ENCODE results near the gene CITED4. TPM values are rescaled to one million over a fixed set of nuclear protein-coding genes. Genes with fewer than 3 reads are reported as not detected.

CITED4 gene
- total RNA-seq, 1 experiment from 2014 or later = 9.5 TPM

DNA sequence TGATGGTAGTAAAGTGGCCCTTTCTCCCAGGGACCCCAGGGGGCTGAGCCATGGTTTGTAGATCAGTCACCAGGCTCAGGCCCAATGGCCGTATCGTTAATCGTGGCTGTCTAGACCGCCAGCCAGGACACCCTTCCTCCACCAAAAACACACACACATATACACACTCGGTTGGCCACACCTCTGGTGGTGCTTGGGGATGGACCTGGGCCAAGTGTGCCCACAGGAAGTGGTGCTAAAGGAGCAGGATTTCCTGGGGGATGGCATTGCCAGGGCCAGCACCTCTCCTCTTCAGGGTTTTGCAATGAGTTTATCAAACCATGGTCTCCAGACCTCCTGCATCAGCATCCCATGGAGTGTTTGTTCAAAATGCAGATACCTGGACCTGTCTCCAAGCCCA lies 36.2 kb downstream of the CITED4 start:
- Histone ChIP-seq H3T11ph (ENCODE audit: low read length) (no peak overlapping the region), H3K27me3 (ENCODE audit: insufficient read depth, low read length) (no peaks in the 10 kb centered on the region), H2BK20ac (ENCODE audit: low read depth, low read length, poor library complexity, severe bottlenecking) (no peak overlapping the region), H3K79me2 (ENCODE audit: insufficient read depth, low read length) (no peaks in the 10 kb centered on the region), H2BK15ac (ENCODE audit: low read depth, low read length) (no peak overlapping the region), H3K18ac (ENCODE audit: insufficient read length, low read depth, low read length) (no peak overlapping the region), H3K23me2 (ENCODE audit: insufficient read length, low read depth, low read length, poor library complexity, severe bottlenecking) (no peaks in the 10 kb centered on the region), H3K9ac (ENCODE audit: extremely low read depth, insufficient read length, low read length) (no peak overlapping the region), H2BK5ac (ENCODE audit: insufficient read length, low read length) (no peak overlapping the region), H3K23ac (ENCODE audit: insufficient read length, low read depth, low read length) (no peak overlapping the region), H4K20me1 (ENCODE audit: control insufficient read depth, insufficient read depth, insufficient read length) (no peaks in the 10 kb centered on the region), H3K4me2 (ENCODE audit: insufficient read depth, insufficient read length, low read length) (no peak overlapping the region), H2AFZ (ENCODE audit: low read length) (no peak overlapping the region), H4K91ac (ENCODE audit: insufficient read length, low read depth, low read length) (no peak overlapping the region), H3K4ac (ENCODE audit: low read depth, low read length) (no peak overlapping the region), H3K56ac (ENCODE audit: insufficient read length, low read depth, low read length) (no peak overlapping the region), H3K27ac (ENCODE audit: insufficient read length, low read depth, low read length) (no peak overlapping the region), H3K4me1 (ENCODE audit: insufficient read depth, low read length) (peaks cover 8% of the 10 kb centered on the region; the same call in 1 of the 2 replicates), H3K79me1 (ENCODE audit: insufficient read depth, low read depth, low read length, poor library complexity, severe bottlenecking) (no peaks in the 10 kb centered on the region), H2AK5ac (ENCODE audit: insufficient read length, low read length) (no peak overlapping the region), H2BK120ac (ENCODE audit: low read depth, low read length, poor library complexity, severe bottlenecking) (no peak overlapping the region), H4K8ac (replicated peaks; ENCODE audit: insufficient read length, low read depth, low read length) (no peak overlapping the region), H3K9me3 (ENCODE audit: control insufficient read depth, low read depth, low read length) (no peaks in the 10 kb centered on the region), H2BK12ac (ENCODE audit: insufficient read length, low read depth, low read length) (no peak overlapping the region), H3K14ac (ENCODE audit: insufficient read depth, low read length) (no peak overlapping the region), H4K5ac (ENCODE audit: insufficient read length, low read depth, low read length) (no peak overlapping the region)
- TF ChIP-seq, protein P1, sequence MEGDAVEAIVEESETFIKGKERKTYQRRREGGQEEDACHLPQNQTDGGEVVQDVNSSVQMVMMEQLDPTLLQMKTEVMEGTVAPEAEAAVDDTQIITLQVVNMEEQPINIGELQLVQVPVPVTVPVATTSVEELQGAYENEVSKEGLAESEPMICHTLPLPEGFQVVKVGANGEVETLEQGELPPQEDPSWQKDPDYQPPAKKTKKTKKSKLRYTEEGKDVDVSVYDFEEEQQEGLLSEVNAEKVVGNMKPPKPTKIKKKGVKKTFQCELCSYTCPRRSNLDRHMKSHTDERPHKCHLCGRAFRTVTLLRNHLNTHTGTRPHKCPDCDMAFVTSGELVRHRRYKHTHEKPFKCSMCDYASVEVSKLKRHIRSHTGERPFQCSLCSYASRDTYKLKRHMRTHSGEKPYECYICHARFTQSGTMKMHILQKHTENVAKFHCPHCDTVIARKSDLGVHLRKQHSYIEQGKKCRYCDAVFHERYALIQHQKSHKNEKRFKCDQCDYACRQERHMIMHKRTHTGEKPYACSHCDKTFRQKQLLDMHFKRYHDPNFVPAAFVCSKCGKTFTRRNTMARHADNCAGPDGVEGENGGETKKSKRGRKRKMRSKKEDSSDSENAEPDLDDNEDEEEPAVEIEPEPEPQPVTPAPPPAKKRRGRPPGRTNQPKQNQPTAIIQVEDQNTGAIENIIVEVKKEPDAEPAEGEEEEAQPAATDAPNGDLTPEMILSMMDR (conservative IDR thresholded peaks at IDR 0.05) = no peak
- Mint-ChIP-seq H3K27me3 (ENCODE audit: low read depth) (no peaks in the 10 kb centered on the region; the same call in none of the 2 replicates), H3K4me1 (peaks cover 22 to 25% of the 10 kb centered on the region in 2 experiments), H3K36me3 (ENCODE audit: insufficient read depth in 1 of 3, low read depth in 3 of 3) (no peaks in the 10 kb centered on the region), H3K27ac (peak overlapping the region in 1 of 3 experiments; percentile 72; a peak in 1 of 7 replicates), H3K4me3 (no peak overlapping the region), H3K9me3 (no peaks in the 10 kb centered on the region)
- no peak for DNase-seq
- WGBS (ENCODE audit: extremely low coverage, insufficient read length, low lambda C conversion rate) = no CpG with 5 or more reads among the region's 5 CpGs

Data from H9 (cell line).